GM12878 (cell line): ENCODE measurements around the gene CAMTA1. TPM values are rescaled to one million over a fixed set of nuclear protein-coding genes. Genes with fewer than 3 reads are reported as not detected.

ENCODE experiments used
- ATAC-seq: fragments of 200-7000 bp; cut with Tn5 transposase; 3 replicates; pipeline ENCODE4 v1.9.1; 2020; ENCODE audit warnings: mild to moderate bottlenecking, moderate library complexity
- BruUV-seq: library from RNA; stranded (reverse); fragments of 400-500 nt; replicated peaks from 2 replicates; lab custom pipeline; 2021; lab: Mats Ljungman, UMichigan
- CTCF ChIA-PET: fragments of 300-600 bp; sonication (Branson Sonifier 250); formaldehyde crosslinking; extraction: SDS; loops from one replicate; lab custom pipeline; 2021; ENCODE audit warnings: inconsistent platforms; lab: Yijun Ruan, JAX
- POLR2A ChIA-PET: fragments of 350-600 bp; formaldehyde crosslinking; extraction: SDS; loops from one replicate; lab custom pipeline; 2021; ENCODE audit warnings: inconsistent platforms; lab: Charles Lee
- RAD21 ChIA-PET: fragments of 300-600 bp; sonication (Branson Sonifier 250); formaldehyde crosslinking; loops from one replicate; lab custom pipeline; 2023; ENCODE audit warnings: antibody characterized with exemption; ENCODE audit not compliant: unreplicated experiment; lab: Charles Lee
- SMC1A ChIA-PET: fragments of 300-600 bp; sonication (Branson Sonifier 250); formaldehyde crosslinking; loops from one replicate; lab custom pipeline; 2023; ENCODE audit not compliant: unreplicated experiment, uncharacterized antibody; lab: Charles Lee
- DNase-seq: peaks from one replicate; pipeline ENCODE4 v3.0.0-alpha.2; 2011; ENCODE audit warnings: low read depth, low spot score
- FAIRE-seq: peaks from 3 replicates; lab custom pipeline; 2011; peaks lifted over from hg19 to GRCh38; lab: Jason Lieb, UNC
- H2AFZ ChIP-seq: 2 replicates; pipeline ENCODE4 v1.6.0; 2011; ENCODE audit warnings: low read depth, low read length, control low read depth; ENCODE audit not compliant: control insufficient read depth
- H3K27ac ChIP-seq: 2 replicates; pipeline ENCODE4 v1.5.1; 2011; ENCODE audit warnings: control low read depth; ENCODE audit not compliant: control insufficient read depth, insufficient read depth
- H3K27me3 ChIP-seq, 2 experiments: replicated peaks in 1 of 2; 2 replicates each; pipeline versions ENCODE4 v1.6.0 to v1.6.1; 2011; ENCODE audit warnings: low read length in 1 of 2; ENCODE audit not compliant: control insufficient read depth in 2 of 2, insufficient read depth in 2 of 2
- H3K36me3 ChIP-seq, 2 experiments: 2 replicates each; pipeline ENCODE4 v1.5.1; 2011; ENCODE audit warnings: low read length in 1 of 2; ENCODE audit not compliant: control insufficient read depth in 2 of 2, insufficient read depth in 2 of 2
- H3K4me1 ChIP-seq: 2 replicates; pipeline ENCODE4 v1.6.1; 2011; ENCODE audit warnings: mild to moderate bottlenecking, low read length, moderate library complexity, mixed read lengths; ENCODE audit not compliant: control insufficient read depth, insufficient read depth
- H3K4me2 ChIP-seq: 2 replicates; pipeline ENCODE4 v1.6.0; 2011; ENCODE audit warnings: control low read depth; ENCODE audit not compliant: control insufficient read depth, insufficient read depth
- H3K4me3 ChIP-seq: fragments of 200-600 bp; sonication (generic); 2 replicates; pipeline ENCODE4 v1.5.1; 2016
- H3K79me2 ChIP-seq: 2 replicates; pipeline ENCODE4 v1.6.0; 2011; ENCODE audit warnings: low read length; ENCODE audit not compliant: control insufficient read depth, insufficient read depth
- H3K9ac ChIP-seq: 2 replicates; pipeline ENCODE4 v1.8.0; 2011; ENCODE audit warnings: low read length, control low read depth, mixed read lengths; ENCODE audit not compliant: control insufficient read depth, insufficient read depth
- H3K9me3 ChIP-seq: replicated peaks from 3 replicates; pipeline ENCODE4 v1.5.1; 2011; ENCODE audit warnings: mild to moderate bottlenecking, low read length; ENCODE audit not compliant: control insufficient read depth, insufficient read depth
- H4K20me1 ChIP-seq: 2 replicates; pipeline ENCODE4 v1.6.0; 2011; ENCODE audit not compliant: control insufficient read depth, insufficient read depth
- KAT2A ChIP-seq: conservative IDR thresholded peaks from 2 replicates; pipeline ENCODE4 v1.6.1; 2011; ENCODE audit warnings: low read depth, low read length; ENCODE audit not compliant: control insufficient read depth
- MTA3 ChIP-seq: IDR thresholded peaks from 2 replicates; pipeline ENCODE4 v1.6.1; 2012; ENCODE audit warnings: low read length, inconsistent platforms, borderline replicate concordance
- NRF1 ChIP-seq: conservative IDR thresholded peaks from 2 replicates; pipeline ENCODE4 v1.6.1; 2011; ENCODE audit warnings: mild to moderate bottlenecking, low read depth, low read length, improper control_type of control experiment
- RBBP5 ChIP-seq: fragments of 200-600 bp; sonication (generic); conservative IDR thresholded peaks from 2 replicates; pipeline ENCODE4 v1.6.1; 2016
- SPI1 ChIP-seq: IDR thresholded peaks from 2 replicates; pipeline ENCODE4 v1.6.1; 2011; ENCODE audit warnings: low read depth, mild to moderate bottlenecking, low read length, moderate library complexity, borderline replicate concordance; ENCODE audit not compliant: insufficient read depth
- STAT1 ChIP-seq: fragments of 450-650 bp; conservative IDR thresholded peaks from 2 replicates; pipeline ENCODE4 v1.6.1; 2014; ENCODE audit warnings: antibody characterized with exemption, mild to moderate bottlenecking
- STAT3 ChIP-seq: IDR thresholded peaks from 2 replicates; pipeline ENCODE4 v1.6.1; 2011; ENCODE audit warnings: low read depth, low read length, improper control_type of control experiment
- WRNIP1 ChIP-seq: IDR thresholded peaks from 2 replicates; pipeline ENCODE4 v1.6.1; 2011; ENCODE audit warnings: low read depth, low read length, improper control_type of control experiment, borderline replicate concordance
- YBX1 ChIP-seq: fragments of 450-650 bp; IDR thresholded peaks from 2 replicates; pipeline ENCODE4 v1.6.1; 2016; ENCODE audit warnings: antibody characterized with exemption
- WGBS: methylation state at CpG from one replicate; pipeline ENCODE4 v1.1.6; 2016; ENCODE audit warnings: low lambda C conversion rate; ENCODE audit not compliant: insufficient replicate concordance, insufficient coverage; ENCODE audit errors: missing lambda C conversion rate; 5-methylcytosine and 5-hydroxymethylcytosine counted together
- in situ Hi-C: fragments of 300-500 bp; cut with MboI; formaldehyde crosslinking; loops from 9 replicates; pipeline ENCODE4 v1.14.3; 2018; ENCODE audit warnings: mixed read lengths
- intact Hi-C: fragments of 100-400 bp; cut with micrococcal nuclease; formaldehyde crosslinking; loops from one replicate; pipeline ENCODE4 v1.14.2; 2022; ENCODE audit not compliant: unreplicated experiment
- polyA plus RNA-seq, 11 experiments: library from polyadenylated mRNA; depleted of rRNA in 4 of 11; unstranded in 6 of 11; stranded (reverse) in 5 of 11; fragments of >200 nt; fragmentation: Nextera tagmentation in 4 of 11; fragmentation: Illumina TruSeq in 1 of 11; extraction: Ambion mirVana in 4 of 11; extraction: Trizol in 1 of 11; gene quantifications; 1 replicate in 1 of 11; 2 replicates in 10 of 11; pipeline versions ENCODE4 v1.2.1 to v1.2.3, GENCODE V29; 2011 to 2016; ENCODE audit warnings: inconsistent platforms in 2 of 11, missing spikeins in 2 of 11, low read depth in 1 of 11
- total RNA-seq, 4 experiments: library from RNA; depleted of rRNA in 3 of 4; stranded (reverse); fragments of >200 nt in 3 of 4; fragmentation: Illumina TruSeq in 1 of 4; extraction: Trizol in 1 of 4; gene quantifications; 2 replicates each; pipeline versions ENCODE4 v1.2.1 to v1.2.3, GENCODE V29; 2013 to 2021
- TF ChIP-seq, protein P1 (sequence below): fragments of 150-350 bp; IDR thresholded peaks from 2 replicates; pipeline ENCODE4 v1.6.1; 2016; ENCODE audit warnings: low read depth, low read length

CAMTA1 gene
- total and polyA plus RNA-seq, 10 of the 15 experiments (the other 5 are each of a cell fraction or from before 2014, with no cell fraction given): 37.7 to 148 (median 76.4) TPM

DNA sequence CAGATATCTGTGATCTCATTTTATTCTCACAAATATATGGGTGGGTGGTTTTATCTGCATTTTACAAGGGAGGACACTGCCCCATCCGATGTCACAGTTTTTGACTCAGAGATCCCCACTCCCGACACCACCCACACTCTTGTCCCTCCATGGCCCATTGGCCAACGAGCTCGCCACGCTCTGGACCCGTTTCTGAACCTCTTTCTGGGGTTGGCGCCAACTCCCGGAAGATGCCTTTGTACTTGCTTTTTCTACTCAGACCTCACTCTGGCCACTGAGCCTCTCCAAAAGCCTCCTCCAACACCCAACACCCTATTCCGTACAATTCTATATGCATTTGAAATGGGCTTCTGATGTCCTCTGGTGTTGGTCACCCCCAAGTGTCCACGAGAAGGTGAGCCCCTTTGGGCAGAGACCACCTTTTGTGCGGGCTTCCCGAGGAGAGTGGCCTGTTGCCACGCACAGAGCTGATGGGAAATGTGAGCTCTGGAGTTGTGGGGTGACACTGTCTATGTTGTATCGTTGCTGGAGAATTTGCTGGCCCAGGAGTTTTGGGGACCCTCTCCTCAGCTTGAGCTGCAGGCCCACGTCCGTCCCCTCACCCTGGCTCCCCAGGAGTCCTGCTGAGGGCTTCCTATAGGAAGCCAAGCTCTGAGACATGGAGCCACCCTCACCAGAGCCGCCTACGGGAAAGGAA is 618.9 kb downstream of the CAMTA1 start:
- Histone ChIP-seq H3K4me2 (peak overlapping the region; percentile 66), H3K9ac (no peak overlapping the region; the same call in 1 of the 2 replicates), H3K4me3 (no peak overlapping the region), H4K20me1 (no peaks in the 10 kb centered on the region), H3K36me3 (no peaks in the 10 kb centered on the region), H2AFZ (no peak overlapping the region), H3K4me1 (peaks cover 57% of the 10 kb centered on the region), H3K27me3 (no peaks in the 10 kb centered on the region), H3K27ac (peak overlapping the region; percentile 66), H3K79me2 (peaks cover 2% of the 10 kb centered on the region; the same call in 1 of the 2 replicates), H3K9me3 (no peaks in the 10 kb centered on the region; the same call in 1 of the 3 replicates)
- ATAC-seq (no peak), FAIRE-seq (no peak), DNase-seq (no peak)
- intact Hi-C loops: no loop called here
- no TSS peak for BruUV-seq
- in situ Hi-C loops: no loop called here
- ChIA-PET CTCF (no interaction called here), RAD21 (no interaction called here), SMC1A (no interaction called here), POLR2A (no interaction called here)
- TF ChIP-seq NRF1: no peak
- no peak for TF ChIP-seq STAT1
- TF ChIP-seq WRNIP1: no peak
- no peak for TF ChIP-seq YBX1
- no peak for TF ChIP-seq KAT2A
- TF ChIP-seq RBBP5: no peak
- TF ChIP-seq, protein P1, sequence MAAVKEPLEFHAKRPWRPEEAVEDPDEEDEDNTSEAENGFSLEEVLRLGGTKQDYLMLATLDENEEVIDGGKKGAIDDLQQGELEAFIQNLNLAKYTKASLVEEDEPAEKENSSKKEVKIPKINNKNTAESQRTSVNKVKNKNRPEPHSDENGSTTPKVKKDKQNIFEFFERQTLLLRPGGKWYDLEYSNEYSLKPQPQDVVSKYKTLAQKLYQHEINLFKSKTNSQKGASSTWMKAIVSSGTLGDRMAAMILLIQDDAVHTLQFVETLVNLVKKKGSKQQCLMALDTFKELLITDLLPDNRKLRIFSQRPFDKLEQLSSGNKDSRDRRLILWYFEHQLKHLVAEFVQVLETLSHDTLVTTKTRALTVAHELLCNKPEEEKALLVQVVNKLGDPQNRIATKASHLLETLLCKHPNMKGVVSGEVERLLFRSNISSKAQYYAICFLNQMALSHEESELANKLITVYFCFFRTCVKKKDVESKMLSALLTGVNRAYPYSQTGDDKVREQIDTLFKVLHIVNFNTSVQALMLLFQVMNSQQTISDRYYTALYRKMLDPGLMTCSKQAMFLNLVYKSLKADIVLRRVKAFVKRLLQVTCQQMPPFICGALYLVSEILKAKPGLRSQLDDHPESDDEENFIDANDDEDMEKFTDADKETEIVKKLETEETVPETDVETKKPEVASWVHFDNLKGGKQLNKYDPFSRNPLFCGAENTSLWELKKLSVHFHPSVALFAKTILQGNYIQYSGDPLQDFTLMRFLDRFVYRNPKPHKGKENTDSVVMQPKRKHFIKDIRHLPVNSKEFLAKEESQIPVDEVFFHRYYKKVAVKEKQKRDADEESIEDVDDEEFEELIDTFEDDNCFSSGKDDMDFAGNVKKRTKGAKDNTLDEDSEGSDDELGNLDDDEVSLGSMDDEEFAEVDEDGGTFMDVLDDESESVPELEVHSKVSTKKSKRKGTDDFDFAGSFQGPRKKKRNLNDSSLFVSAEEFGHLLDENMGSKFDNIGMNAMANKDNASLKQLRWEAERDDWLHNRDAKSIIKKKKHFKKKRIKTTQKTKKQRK: no peak
- no peak for TF ChIP-seq SPI1
- TF ChIP-seq MTA3: no peak
- TF ChIP-seq STAT3: no peak
- WGBS: 57% methylated on average over 18 of the region's 18 CpGs
